Tibial artery (tissue), 4 donors: ENCODE measurements around the gene USP43.

ENCODE experiments used
- DNase-seq, 2 donors: peaks; one replicate each; pipeline ENCODE4 v3.0.0-alpha.2; 2019
- H3K27ac ChIP-seq, 2 donors: fragments of 200-600 bp; sonication (generic) in 1 of 2; 1 replicate in 1 of 2; 2 replicates in 1 of 2; pipeline ENCODE4 v1.5.1; 2018 to 2019; ENCODE audit warnings: mild to moderate bottlenecking in 1 of 2
- H3K27me3 ChIP-seq, 2 donors: fragments of 200-600 bp; sonication (generic) in 1 of 2; one replicate each; pipeline versions ENCODE4 v1.5.1 to v1.6.0; 2016 to 2019
- H3K36me3 ChIP-seq, 3 donors: fragments of 200-600 bp; sonication (generic) in 2 of 3; one replicate each; pipeline ENCODE4 v1.5.1; 2016 to 2019; ENCODE audit warnings: mild to moderate bottlenecking in 2 of 3
- H3K4me1 ChIP-seq, 4 donors: fragments of 200-600 bp; sonication (generic) in 2 of 4; 1 replicate in 3 of 4; 2 replicates in 1 of 4; pipeline ENCODE4 v1.5.1; 2016 to 2019
- H3K4me3 ChIP-seq, 2 donors: fragments of 200-600 bp; sonication (generic) in 1 of 2; 1 replicate in 1 of 2; 2 replicates in 1 of 2; pipeline ENCODE4 v1.5.1; 2018 to 2019; ENCODE audit warnings: mild to moderate bottlenecking in 2 of 2
- H3K9me3 ChIP-seq, 3 donors: fragments of 200-600 bp; sonication (generic) in 1 of 3; one replicate each; pipeline ENCODE4 v1.5.1; 2016 to 2019
- CTCF ChIP-seq, 2 experiments: fragments of 200-600 bp in 1 of 2; fragments of 450-650 bp in 1 of 2; IDR thresholded peaks; one replicate each; pipeline ENCODE4 v1.5.1; 2017 to 2019; ENCODE audit warnings: antibody characterized with exemption in 2 of 2, mild to moderate bottlenecking in 1 of 2, moderate library complexity in 1 of 2
- intact Hi-C: fragments of 100-400 bp; cut with DNase I; formaldehyde crosslinking; loops from one replicate; pipeline ENCODE4 v1.15.0; 2023; ENCODE audit warnings: low total_unique reads

USP43 gene

DNA sequence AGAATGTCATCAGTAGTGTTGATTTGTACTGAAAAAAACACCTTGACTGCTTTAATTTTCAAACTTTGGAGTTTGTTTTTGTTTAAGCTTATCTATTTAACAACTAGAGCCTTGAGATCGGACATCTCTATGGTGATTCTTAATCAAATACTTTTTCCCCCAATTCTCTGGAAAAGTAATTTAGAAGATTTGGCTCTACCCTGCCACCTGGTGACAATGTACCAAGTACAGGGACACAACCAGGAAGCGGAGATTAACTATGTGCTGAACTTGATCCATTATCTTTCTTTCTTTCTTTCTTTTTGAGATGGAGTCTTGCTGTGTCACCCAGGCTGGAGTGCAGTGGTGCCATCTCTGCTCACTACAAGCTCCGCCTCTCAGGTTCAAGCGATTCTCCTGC lies 30.8 kb downstream of the USP43 start:
- Histone ChIP-seq H3K27ac (no peak overlapping the region), H3K27me3 (no peaks in the 10 kb centered on the region), H3K4me1 (no peaks in the 10 kb centered on the region), H3K36me3 (no peaks in the 10 kb centered on the region), H3K4me3 (no peak overlapping the region), H3K9me3 (peaks cover 0 to 14% (median 3%) of the 10 kb centered on the region in 3 donors)
- TF ChIP-seq CTCF (IDR thresholded peaks at IDR 0.05), result no peak
- DNase-seq, result no peak
- intact Hi-C loops, result no loop called here

DNA sequence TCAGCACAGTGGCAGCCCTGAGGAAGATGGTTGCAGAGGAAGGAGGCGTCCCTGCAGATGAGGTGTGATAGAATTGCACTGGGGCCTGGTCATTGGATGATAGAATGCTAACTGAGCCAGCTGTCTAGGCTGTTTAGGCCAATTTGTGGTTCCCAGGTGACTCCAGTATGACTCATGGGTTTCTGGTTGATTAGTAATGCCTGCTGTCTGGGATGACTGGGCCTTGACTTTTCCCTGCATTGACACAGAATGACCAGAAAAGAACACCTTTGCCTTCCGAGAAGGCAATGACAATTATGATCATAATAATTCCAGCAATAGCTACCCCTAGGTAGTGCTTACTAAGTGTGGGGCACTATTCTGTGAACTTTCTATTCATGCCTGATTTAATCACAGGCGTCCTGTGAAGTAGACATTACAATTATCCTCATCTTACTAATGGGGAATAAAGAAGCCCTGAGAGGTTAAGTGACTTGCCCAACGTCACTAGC lies 31.5 kb downstream of the USP43 start:
- Histone ChIP-seq H3K4me3 (no peak overlapping the region), H3K36me3 (no peaks in the 10 kb centered on the region), H3K27me3 (no peaks in the 10 kb centered on the region), H3K4me1 (no peaks in the 10 kb centered on the region), H3K9me3 (peaks cover 0 to 14% (median 3%) of the 10 kb centered on the region in 3 donors), H3K27ac (no peak overlapping the region)
- no peak for DNase-seq
- TF ChIP-seq CTCF (IDR thresholded peaks at IDR 0.05), result no peak
- intact Hi-C loops, result no loop called here

GRCh38 chr17:9677411-9677810 lies 32.1 kb downstream of the USP43 start:
- peaks cover 0 to 14% (median 3%) of the 10 kb centered on the region in 3 donors for H3K9me3 ChIP-seq
- DNase-seq, result no peak
- no peak overlapping the region for H3K4me3 ChIP-seq
- no peaks in the 10 kb centered on the region for H3K27me3 ChIP-seq
- no peak for TF ChIP-seq CTCF (IDR thresholded peaks at IDR 0.05)
- no peaks in the 10 kb centered on the region for H3K4me1 ChIP-seq
- H3K36me3 ChIP-seq, result no peaks in the 10 kb centered on the region
- H3K27ac ChIP-seq, result no peak overlapping the region
- intact Hi-C loops, result no loop called here

GRCh38 chr17:9677896-9678295 lies 32.6 kb downstream of the USP43 start:
- DNase-seq, result no peak
- Histone ChIP-seq H3K36me3 (no peaks in the 10 kb centered on the region), H3K27me3 (no peaks in the 10 kb centered on the region), H3K9me3 (peaks cover 0 to 14% (median 3%) of the 10 kb centered on the region in 3 donors), H3K4me3 (no peak overlapping the region), H3K4me1 (no peaks in the 10 kb centered on the region), H3K27ac (no peak overlapping the region)
- intact Hi-C loops, result no loop called here
- no peak for TF ChIP-seq CTCF (IDR thresholded peaks at IDR 0.05)

DNA sequence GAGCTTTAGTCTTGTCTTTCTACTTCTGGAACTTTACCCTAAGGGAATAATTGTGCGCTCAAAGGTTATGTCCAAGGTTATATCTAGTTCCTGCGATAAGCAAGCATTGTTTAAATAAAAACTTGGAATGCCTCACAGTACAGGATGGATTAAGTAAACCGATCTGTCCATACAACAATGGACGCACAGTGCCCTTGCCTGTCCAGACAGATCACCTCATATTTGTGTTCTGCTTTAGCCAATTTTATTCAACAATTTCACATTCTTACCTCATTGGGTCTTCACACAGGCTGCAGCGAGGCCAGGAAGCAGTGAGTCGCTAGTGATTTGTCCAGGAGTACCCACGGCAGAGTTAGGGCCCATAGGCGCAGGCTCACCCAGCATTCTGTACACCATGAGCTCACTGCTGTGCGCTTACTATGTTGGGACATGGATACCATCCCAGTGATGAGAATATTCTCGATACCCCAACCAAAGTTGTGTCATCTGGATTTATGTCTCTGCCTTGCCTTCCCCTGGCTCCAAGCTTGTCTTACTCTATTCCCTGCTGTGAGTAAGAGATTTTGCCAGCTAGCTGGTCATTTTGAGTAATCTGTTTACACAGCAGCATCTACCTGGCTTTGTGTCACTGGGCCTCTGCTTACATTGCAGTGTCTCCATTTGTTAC lies 39.8 kb downstream of the USP43 start:
- H3K36me3 ChIP-seq, result no peaks in the 10 kb centered on the region
- DNase-seq, result no peak
- no peak overlapping the region for H3K4me3 ChIP-seq
- H3K27me3 ChIP-seq, result no peaks in the 10 kb centered on the region
- peaks cover 0 to 5% (median 2%) of the 10 kb centered on the region in 3 donors for H3K9me3 ChIP-seq
- TF ChIP-seq CTCF (IDR thresholded peaks at IDR 0.05), result no peak
- H3K27ac ChIP-seq, result no peak overlapping the region
- intact Hi-C loops, result no loop called here
- H3K4me1 ChIP-seq, result no peaks in the 10 kb centered on the region
